Osteocyte (in vitro differentiated cells): ENCODE results near the gene OCSTAMP. TPM values are rescaled to one million over a fixed set of nuclear protein-coding genes. Genes with fewer than 3 reads are reported as not detected.

Experiments used
- DNase-seq: peaks from one replicate; pipeline ENCODE4 v3.0.0; 2021; ENCODE audit warnings: mixed read lengths; ENCODE audit not compliant: unreplicated experiment; ENCODE audit errors: extremely low spot score
- H3K27ac Mint-ChIP-seq: one replicate; pipeline ENCODE4 v1.8.0; 2021; ENCODE audit warnings: mild to moderate bottlenecking, mixed read lengths; ENCODE audit not compliant: unreplicated experiment
- H3K27me3 Mint-ChIP-seq: one replicate; pipeline ENCODE4 v1.8.0; 2021; ENCODE audit warnings: mixed read lengths; ENCODE audit not compliant: unreplicated experiment
- H3K36me3 Mint-ChIP-seq: one replicate; pipeline ENCODE4 v1.8.0; 2021; ENCODE audit warnings: mixed read lengths; ENCODE audit not compliant: unreplicated experiment
- H3K4me1 Mint-ChIP-seq: one replicate; pipeline ENCODE4 v1.8.0; 2021; ENCODE audit warnings: mixed read lengths; ENCODE audit not compliant: unreplicated experiment
- H3K4me3 Mint-ChIP-seq: one replicate; pipeline ENCODE4 v1.8.0; 2021; ENCODE audit warnings: mild to moderate bottlenecking, moderate library complexity, mixed read lengths; ENCODE audit not compliant: unreplicated experiment
- H3K9me3 Mint-ChIP-seq: one replicate; pipeline ENCODE4 v1.8.0; 2021; ENCODE audit warnings: mixed read lengths; ENCODE audit not compliant: unreplicated experiment
- total RNA-seq: library from RNA; stranded (reverse); gene quantifications from 2 replicates; pipeline ENCODE4 v1.2.1, GENCODE V29; 2021
- TF ChIP-seq, protein P1 (sequence below): fragments of 200-600 bp; sonication (generic); IDR thresholded peaks from 2 replicates; pipeline ENCODE4 v1.5.0; 2021; ENCODE audit warnings: antibody characterized with exemption, mild to moderate bottlenecking, moderate library complexity

OCSTAMP gene
- total RNA-seq, 1 donor from 2014 or later = not detected

DNA sequence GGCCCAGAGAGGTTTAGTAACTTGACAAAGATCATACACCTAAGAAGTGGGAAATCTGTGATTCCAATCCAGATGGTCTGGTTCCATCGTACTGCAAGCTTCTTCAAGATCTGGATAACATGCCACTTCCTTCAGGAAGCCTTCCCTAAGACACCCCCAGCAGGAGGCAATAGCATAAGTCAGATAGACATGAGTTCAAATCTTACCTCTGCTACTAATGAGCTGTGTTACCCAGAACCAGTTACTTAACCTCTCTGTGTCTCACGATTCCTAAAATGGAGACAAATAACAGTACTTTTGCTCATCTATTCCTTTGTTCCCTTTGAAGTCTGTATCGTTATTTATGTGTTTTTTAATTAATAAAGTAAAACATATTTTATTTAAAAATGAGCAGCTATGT lies 22.3 kb upstream of the OCSTAMP start:
- no peak for DNase-seq

DNA sequence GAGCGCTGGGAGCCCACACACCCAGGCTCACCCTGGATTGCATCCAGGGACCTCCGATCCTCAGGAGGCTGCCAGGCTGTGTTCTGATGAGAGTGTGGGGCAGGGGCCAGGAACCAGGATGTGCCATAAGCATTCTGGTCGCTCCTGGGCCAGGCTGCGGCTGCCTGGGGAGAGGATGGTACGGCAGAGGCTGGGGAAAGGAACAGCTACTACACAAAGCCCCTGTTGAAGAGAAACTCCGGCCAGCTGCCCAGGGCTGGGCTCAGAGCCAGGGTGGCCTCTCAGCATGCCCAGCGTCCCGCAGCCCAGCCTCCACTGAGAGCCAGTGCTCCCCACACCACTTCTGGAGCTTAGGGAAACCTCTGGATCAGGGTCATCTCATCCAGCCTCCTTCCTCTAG lies 21.7 kb upstream of the OCSTAMP start:
- TF ChIP-seq, protein P1, sequence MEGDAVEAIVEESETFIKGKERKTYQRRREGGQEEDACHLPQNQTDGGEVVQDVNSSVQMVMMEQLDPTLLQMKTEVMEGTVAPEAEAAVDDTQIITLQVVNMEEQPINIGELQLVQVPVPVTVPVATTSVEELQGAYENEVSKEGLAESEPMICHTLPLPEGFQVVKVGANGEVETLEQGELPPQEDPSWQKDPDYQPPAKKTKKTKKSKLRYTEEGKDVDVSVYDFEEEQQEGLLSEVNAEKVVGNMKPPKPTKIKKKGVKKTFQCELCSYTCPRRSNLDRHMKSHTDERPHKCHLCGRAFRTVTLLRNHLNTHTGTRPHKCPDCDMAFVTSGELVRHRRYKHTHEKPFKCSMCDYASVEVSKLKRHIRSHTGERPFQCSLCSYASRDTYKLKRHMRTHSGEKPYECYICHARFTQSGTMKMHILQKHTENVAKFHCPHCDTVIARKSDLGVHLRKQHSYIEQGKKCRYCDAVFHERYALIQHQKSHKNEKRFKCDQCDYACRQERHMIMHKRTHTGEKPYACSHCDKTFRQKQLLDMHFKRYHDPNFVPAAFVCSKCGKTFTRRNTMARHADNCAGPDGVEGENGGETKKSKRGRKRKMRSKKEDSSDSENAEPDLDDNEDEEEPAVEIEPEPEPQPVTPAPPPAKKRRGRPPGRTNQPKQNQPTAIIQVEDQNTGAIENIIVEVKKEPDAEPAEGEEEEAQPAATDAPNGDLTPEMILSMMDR = no peak
- Mint-ChIP-seq H3K27me3 (peaks cover 42% of the 10 kb centered on the region), H3K36me3 (no peaks in the 10 kb centered on the region)

More for the DNA sequence above, 22.3 kb upstream of the OCSTAMP start:
- Mint-ChIP-seq H3K27ac (no peak overlapping the region), H3K4me1 (peaks cover 8% of the 10 kb centered on the region), H3K9me3 (no peaks in the 10 kb centered on the region), H3K27me3 (peaks cover 37% of the 10 kb centered on the region), H3K4me3 (no peak overlapping the region), H3K36me3 (no peaks in the 10 kb centered on the region)
- TF ChIP-seq, protein P1 = no peak

DNA sequence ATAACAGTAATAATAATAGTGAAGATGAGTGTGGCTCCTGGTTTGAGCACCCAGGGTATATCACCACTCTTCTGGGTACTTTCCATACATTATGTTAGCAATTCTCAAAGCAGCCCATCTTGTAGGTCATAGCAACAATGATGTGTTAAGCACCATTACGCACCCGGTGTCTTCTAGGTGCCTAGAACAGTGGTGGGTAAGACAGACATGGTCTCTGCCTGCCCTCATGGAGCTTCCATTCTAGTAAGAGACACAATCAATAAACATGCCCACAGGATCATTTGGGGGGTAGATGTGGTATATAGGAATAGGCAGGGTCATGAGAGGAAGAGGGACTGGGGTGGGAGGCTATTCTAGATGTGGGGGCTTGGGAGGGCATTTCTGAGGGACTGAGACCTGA lies 21.0 kb upstream of the OCSTAMP start:
- Mint-ChIP-seq H3K27ac (no peak overlapping the region), H3K9me3 (no peaks in the 10 kb centered on the region), H3K4me3 (no peak overlapping the region), H3K36me3 (no peaks in the 10 kb centered on the region), H3K4me1 (peaks cover 8% of the 10 kb centered on the region), H3K27me3 (peaks cover 42% of the 10 kb centered on the region)
- TF ChIP-seq, protein P1 = no peak
- DNase-seq = no peak

More for the DNA sequence above, 21.7 kb upstream of the OCSTAMP start:
- Mint-ChIP-seq H3K4me3 (no peak overlapping the region), H3K9me3 (no peaks in the 10 kb centered on the region), H3K4me1 (peaks cover 8% of the 10 kb centered on the region), H3K27ac (no peak overlapping the region)
- no peak for DNase-seq

DNA sequence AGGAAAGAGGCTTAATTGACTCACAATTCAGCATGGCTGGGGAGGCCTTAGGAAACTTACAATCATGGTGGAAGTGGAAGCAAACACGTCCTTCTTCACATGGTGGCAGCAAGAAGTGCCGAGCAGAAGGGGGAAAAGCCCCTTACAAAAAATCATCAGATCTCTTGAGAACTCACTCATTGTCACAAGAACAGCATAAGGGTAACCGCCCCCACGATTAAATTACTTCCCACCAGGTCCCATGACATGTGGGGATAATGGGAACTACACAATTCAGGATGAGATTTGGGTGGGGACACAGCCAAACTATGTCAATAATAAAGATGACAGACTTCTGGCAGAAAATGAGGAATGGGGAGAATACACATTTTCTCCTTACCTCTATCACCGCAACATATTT lies 20.5 kb upstream of the OCSTAMP start:
- Mint-ChIP-seq H3K4me3 (no peak overlapping the region), H3K36me3 (no peaks in the 10 kb centered on the region), H3K4me1 (peaks cover 8% of the 10 kb centered on the region), H3K27ac (no peak overlapping the region), H3K9me3 (no peaks in the 10 kb centered on the region), H3K27me3 (peaks cover 42% of the 10 kb centered on the region)
- TF ChIP-seq, protein P1 = no peak
- DNase-seq = no peak

DNA sequence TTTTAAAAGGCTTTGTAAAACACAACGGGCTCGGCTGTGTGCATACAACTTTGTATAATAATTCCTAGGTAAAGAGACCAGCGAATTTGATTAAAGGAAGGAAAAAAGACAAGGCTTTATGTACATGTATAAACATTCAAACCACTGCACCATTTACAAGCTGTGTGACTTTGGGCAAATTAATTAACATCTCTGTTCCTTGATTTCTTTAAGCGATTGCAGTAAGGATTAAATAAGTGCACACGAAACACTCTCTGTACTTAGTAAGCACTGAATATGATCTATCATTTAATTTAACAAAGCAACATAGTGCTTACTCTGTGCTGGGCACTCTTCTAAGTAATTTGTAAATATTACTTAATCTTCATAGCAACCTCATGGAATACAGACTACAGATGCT lies 19.5 kb upstream of the OCSTAMP start:
- TF ChIP-seq, protein P1 = no peak
- no peak overlapping the region for H3K4me3 Mint-ChIP-seq
- H3K27ac Mint-ChIP-seq = no peak overlapping the region
- H3K4me1 Mint-ChIP-seq = peaks cover 8% of the 10 kb centered on the region
- no peak for DNase-seq
- H3K9me3 Mint-ChIP-seq = no peaks in the 10 kb centered on the region
- no peaks in the 10 kb centered on the region for H3K36me3 Mint-ChIP-seq
- H3K27me3 Mint-ChIP-seq = peaks cover 46% of the 10 kb centered on the region
